Measurements from ENCODE around the gene PCA3.

GRCh38 chr9:76761448-76761847 lies 2.8 kb upstream of the PCA3 start:
- TF ChIP-seq CTCF (IDR thresholded peaks at IDR 0.05 in 8 of 11, conservative IDR thresholded peaks at IDR 0.05 in 3 of 11): no peak
- TF ChIP-seq POLR2AphosphoS5 (IDR thresholded peaks at IDR 0.05): no peak
